ENCODE data around the gene TRAPPC10. TPM values are rescaled to one million over a fixed set of nuclear protein-coding genes. Genes with fewer than 3 reads are reported as not detected.
A peak's percentile ranks its signal among the peaks of the same experiment; 100 is the strongest.

The TRAPPC10 gene
- total and polyA plus RNA-seq, 8 donors: 7.2 to 19.1 (median 11.5) TPM

DNA sequence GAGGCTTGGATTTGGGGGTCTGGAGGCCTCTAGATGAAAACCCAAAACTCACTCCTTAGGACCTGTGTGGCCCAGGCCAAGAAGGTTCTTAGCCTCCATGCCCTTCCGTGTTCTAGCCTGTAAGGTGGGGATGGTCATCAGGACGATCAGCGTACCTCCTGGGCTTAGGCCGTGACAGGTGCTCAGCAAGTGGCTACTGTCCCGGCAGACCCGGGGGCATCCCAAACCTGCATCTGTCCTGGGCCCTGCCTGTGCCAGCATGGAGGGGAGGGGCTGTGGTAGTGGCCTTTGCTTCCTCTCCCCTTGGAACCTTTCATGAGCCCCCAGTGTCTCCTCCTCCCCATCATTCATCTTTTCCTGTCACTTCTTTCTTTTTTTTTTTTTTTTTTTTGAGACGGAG, 22.7 kb upstream of the TRAPPC10 start:
- no peaks in the 10 kb centered on the region for H3K36me3 ChIP-seq
- no peaks in the 10 kb centered on the region for H3K27me3 ChIP-seq
- H3K9me3 ChIP-seq: no peaks in the 10 kb centered on the region
- no peaks in the 10 kb centered on the region for H3K4me1 ChIP-seq
- DNase-seq (no peak), FAIRE-seq (no peak), ATAC-seq (no peak)
- H3K4me3 ChIP-seq: no peak overlapping the region
- WGBS, 2 donors: 81 to 88% methylated on average over 7 of the region's 7 CpGs
- TF ChIP-seq, protein P1, sequence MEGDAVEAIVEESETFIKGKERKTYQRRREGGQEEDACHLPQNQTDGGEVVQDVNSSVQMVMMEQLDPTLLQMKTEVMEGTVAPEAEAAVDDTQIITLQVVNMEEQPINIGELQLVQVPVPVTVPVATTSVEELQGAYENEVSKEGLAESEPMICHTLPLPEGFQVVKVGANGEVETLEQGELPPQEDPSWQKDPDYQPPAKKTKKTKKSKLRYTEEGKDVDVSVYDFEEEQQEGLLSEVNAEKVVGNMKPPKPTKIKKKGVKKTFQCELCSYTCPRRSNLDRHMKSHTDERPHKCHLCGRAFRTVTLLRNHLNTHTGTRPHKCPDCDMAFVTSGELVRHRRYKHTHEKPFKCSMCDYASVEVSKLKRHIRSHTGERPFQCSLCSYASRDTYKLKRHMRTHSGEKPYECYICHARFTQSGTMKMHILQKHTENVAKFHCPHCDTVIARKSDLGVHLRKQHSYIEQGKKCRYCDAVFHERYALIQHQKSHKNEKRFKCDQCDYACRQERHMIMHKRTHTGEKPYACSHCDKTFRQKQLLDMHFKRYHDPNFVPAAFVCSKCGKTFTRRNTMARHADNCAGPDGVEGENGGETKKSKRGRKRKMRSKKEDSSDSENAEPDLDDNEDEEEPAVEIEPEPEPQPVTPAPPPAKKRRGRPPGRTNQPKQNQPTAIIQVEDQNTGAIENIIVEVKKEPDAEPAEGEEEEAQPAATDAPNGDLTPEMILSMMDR (IDR thresholded peaks at IDR 0.05): no peak
- intact Hi-C loops (cut with DNase I): loop anchor here in 1 of 3 donors (10.0 kb wide), 1 partner anchor 185 kb away; no protein-coding TSS in a partner anchor
- H3K27ac ChIP-seq: no peak overlapping the region

DNA sequence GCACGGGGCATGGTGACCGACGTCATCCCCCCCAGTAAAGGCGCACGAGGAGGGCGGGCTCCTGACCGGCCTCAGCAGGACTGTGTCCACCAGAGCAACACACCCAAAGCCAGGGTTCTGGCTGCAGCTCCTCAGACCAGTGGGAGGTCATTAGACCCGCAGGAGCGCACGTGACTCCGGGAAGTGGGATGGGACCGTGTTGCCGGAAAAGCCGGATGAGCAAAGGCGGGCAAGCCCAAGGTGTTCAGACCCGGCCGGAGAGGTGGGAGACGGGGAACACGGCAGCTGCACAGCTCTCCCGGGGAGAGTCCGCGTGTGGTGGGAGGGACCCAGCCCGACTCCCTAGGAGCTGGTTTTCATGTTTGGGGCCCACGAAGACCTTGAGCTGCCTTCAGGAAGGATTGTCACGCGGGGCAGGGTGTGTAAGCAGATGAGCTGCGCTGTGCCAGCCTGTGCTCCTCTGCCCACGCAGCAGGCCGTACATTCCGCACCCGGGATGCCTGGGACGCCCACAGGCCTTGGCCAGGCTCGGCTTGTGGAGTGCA, 20.6 kb upstream of the TRAPPC10 start:
- DNase-seq: peak in 1 of 6 donors; percentile 51
- ATAC-seq: no peak
- WGBS, 2 donors: 63 to 74% methylated on average over 33 of the region's 33 CpGs
- H3K9me3 ChIP-seq: no peaks in the 10 kb centered on the region
- H3K4me3 ChIP-seq: no peak overlapping the region
- no peak overlapping the region for H3K27ac ChIP-seq
- no peaks in the 10 kb centered on the region for H3K27me3 ChIP-seq
- no peaks in the 10 kb centered on the region for H3K36me3 ChIP-seq
- no peak for FAIRE-seq
- intact Hi-C loops (cut with DNase I): no loop called here
- no peaks in the 10 kb centered on the region for H3K4me1 ChIP-seq
- TF ChIP-seq, protein P1 (IDR thresholded peaks at IDR 0.05): no peak

DNA sequence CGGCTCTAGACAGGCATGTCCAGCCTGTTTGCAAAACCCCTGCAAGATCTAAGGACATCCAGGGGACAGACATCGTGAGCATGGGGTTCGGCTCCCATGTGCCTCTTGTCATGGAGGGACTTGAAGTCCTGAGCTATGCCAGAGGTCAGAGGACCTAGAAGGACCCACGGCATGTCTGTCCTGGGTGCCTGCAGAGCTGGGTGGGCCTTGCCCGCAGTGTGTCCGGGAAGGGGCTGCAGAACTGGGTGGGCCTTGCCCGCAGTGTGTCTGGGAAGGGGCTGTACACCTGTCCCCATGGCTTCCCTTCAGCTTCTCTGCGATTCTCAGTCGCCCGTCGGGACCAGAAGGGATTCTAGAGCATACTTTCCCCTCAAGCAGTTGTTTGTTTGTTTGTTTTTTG, 20.0 kb upstream of the TRAPPC10 start:
- DNase-seq: no peak
- TF ChIP-seq, protein P1 (IDR thresholded peaks at IDR 0.05): no peak
- H3K36me3 ChIP-seq: no peaks in the 10 kb centered on the region
- intact Hi-C loops (cut with DNase I): no loop called here
- no peak overlapping the region for H3K4me3 ChIP-seq
- no peaks in the 10 kb centered on the region for H3K27me3 ChIP-seq
- no peak overlapping the region for H3K27ac ChIP-seq
- WGBS, 2 donors: 79 to 82% methylated on average over 11 of the region's 11 CpGs
- no peak for ATAC-seq
- no peaks in the 10 kb centered on the region for H3K4me1 ChIP-seq
- no peaks in the 10 kb centered on the region for H3K9me3 ChIP-seq
- no peak for FAIRE-seq

DNA sequence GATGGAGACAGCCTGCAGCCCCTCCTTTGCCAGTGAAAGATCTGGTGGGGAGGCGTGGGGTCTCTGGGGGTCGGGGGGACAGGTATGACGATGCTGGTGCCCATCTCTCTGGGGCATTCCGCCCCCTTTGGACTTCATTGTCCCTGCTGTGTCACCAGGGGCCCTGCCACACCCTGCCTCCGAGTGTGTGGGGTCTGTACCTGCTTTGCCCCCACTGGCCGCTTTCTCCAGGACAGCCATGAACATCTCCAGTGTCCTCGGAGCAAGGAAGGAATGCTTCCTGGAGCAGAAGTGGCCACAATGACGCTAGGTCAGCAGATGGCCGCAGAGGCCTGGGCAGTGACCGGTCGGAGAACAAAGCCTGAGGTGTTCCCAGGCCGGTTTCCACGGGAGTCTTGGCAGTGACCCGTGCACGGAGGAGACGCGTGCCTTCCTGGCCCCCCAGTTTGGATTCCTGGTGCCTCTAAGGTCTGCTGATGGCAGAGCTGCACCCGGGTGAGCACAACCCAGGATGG, 18.6 kb upstream of the TRAPPC10 start:
- FAIRE-seq: no peak
- Histone ChIP-seq H3K36me3 (no peaks in the 10 kb centered on the region), H3K27me3 (no peaks in the 10 kb centered on the region), H3K9me3 (no peaks in the 10 kb centered on the region), H3K4me1 (no peaks in the 10 kb centered on the region), H3K27ac (no peak overlapping the region), H3K4me3 (no peak overlapping the region)
- DNase-seq: peak in 1 of 6 donors; percentile 41
- ATAC-seq: no peak
- TF ChIP-seq, protein P1 (IDR thresholded peaks at IDR 0.05): no peak
- 58 to 68% methylated on average over 18 of the region's 18 CpGs for WGBS, 2 donors
- intact Hi-C loops (cut with DNase I): no loop called here

DNA sequence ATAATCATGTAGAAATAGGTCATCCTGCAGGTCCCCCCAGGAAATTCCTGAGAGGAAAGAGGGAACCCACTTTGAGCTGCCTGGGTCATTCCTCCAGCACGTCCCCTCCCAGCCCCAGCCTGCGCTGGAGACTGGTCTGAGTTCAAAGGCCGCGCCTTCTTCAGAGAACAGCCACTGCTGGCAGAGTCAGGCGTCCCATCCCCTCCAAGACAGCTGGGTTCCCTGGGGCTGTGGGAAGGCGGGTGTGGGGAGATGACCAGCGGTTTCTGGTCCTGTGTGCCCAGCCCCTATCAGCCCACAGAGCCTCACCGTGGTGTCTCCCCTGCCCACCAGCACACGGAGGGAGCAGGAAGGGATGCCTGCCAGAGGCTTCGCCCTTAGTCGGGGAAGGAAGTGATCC, 18.0 kb upstream of the TRAPPC10 start:
- Histone ChIP-seq H3K27ac (no peak overlapping the region), H3K9me3 (no peaks in the 10 kb centered on the region), H3K27me3 (no peaks in the 10 kb centered on the region), H3K36me3 (no peaks in the 10 kb centered on the region), H3K4me3 (no peak overlapping the region), H3K4me1 (no peaks in the 10 kb centered on the region)
- intact Hi-C loops (cut with DNase I): no loop called here
- WGBS, 2 donors: 56 to 58% methylated on average over 11 of the region's 11 CpGs
- DNase-seq: peak in 1 of 6 donors; percentile 30
- ATAC-seq: no peak
- TF ChIP-seq, protein P1 (IDR thresholded peaks at IDR 0.05): no peak
- no peak for FAIRE-seq

Measured in pancreas (tissue), 10 donors.